HEK293 (cell line): ENCODE data around the gene SCLT1.

Experiments used
- CTCF ChIA-PET: fragments of 350-600 bp; formaldehyde crosslinking; extraction: SDS; loops from one replicate; lab custom pipeline; 2021; ENCODE audit warnings: antibody characterized with exemption; lab: Yijun Ruan, JAX
- POLR2A ChIA-PET: fragments of 300-600 bp; formaldehyde crosslinking; extraction: SDS; loops from one replicate; lab custom pipeline; 2020; ENCODE audit warnings: antibody characterized with exemption, inconsistent platforms; lab: Yijun Ruan, JAX
- H3K27ac ChIP-seq: fragments of 200-500 bp; sonication (Bioruptor generic); 2 replicates; pipeline ENCODE4 v1.5.1; 2014; ENCODE audit warnings: low read depth, low read length, control low read depth, inconsistent platforms; ENCODE audit errors: extremely low read depth
- H3K36me3 ChIP-seq, 2 experiments: fragments of 200-500 bp in 1 of 2; sonication (Bioruptor generic) in 1 of 2; 1 replicate in 1 of 2; 2 replicates in 1 of 2; pipeline ENCODE4 v1.5.1; 2014 to 2017; ENCODE audit warnings: inconsistent platforms in 2 of 2, low read length in 2 of 2; ENCODE audit not compliant: control insufficient read depth in 2 of 2, insufficient read depth in 1 of 2
- H3K4me1 ChIP-seq: fragments of 200-500 bp; sonication (Bioruptor generic); 2 replicates; pipeline ENCODE4 v1.5.1; 2014; ENCODE audit warnings: mild to moderate bottlenecking, low read length, inconsistent platforms; ENCODE audit not compliant: control insufficient read depth, insufficient read depth
- H3K4me3 ChIP-seq: 2 replicates; pipeline ENCODE4 v1.5.1; 2011; ENCODE audit warnings: low read depth, mild to moderate bottlenecking, control low read depth, low read length, moderate library complexity
- H3K9me3 ChIP-seq: fragments of 200-500 bp; sonication (Bioruptor generic); 2 replicates; pipeline ENCODE4 v1.5.1; 2014; ENCODE audit warnings: low read depth, low read length, inconsistent platforms; ENCODE audit not compliant: control insufficient read depth, insufficient read depth
- FEZF1 ChIP-seq: fragments of 450-650 bp; formaldehyde crosslinking; IDR thresholded peaks from 2 replicates; pipeline ENCODE4 v1.5.1; 2016; ENCODE audit warnings: missing biosample characterization, missing genetic modification characterization
- HOXC10 ChIP-seq: sonication (generic); formaldehyde crosslinking; IDR thresholded peaks from 2 replicates; pipeline ENCODE4 v1.8.1; 2023; ENCODE audit warnings: mild to moderate bottlenecking, missing genetic modification reagents
- KLF8 ChIP-seq: fragments of 450-650 bp; formaldehyde crosslinking; IDR thresholded peaks from 2 replicates; pipeline ENCODE4 v1.5.1; 2016; ENCODE audit warnings: missing biosample characterization, missing genetic modification characterization
- SCRT1 ChIP-seq: fragments of 450-650 bp; formaldehyde crosslinking; IDR thresholded peaks from 2 replicates; pipeline ENCODE4 v1.5.1; 2016; ENCODE audit warnings: missing biosample characterization, missing genetic modification characterization, borderline replicate concordance
- SCRT2 ChIP-seq: fragments of 450-650 bp; formaldehyde crosslinking; IDR thresholded peaks from 2 replicates; pipeline ENCODE4 v1.5.1; 2016; ENCODE audit warnings: missing biosample characterization, missing genetic modification characterization
- SETDB1 ChIP-seq: IDR thresholded peaks from one replicate; pipeline ENCODE4 v1.6.1; 2017; ENCODE audit warnings: mild to moderate bottlenecking, low read length, moderate library complexity, mixed read lengths; ENCODE audit not compliant: insufficient read length
- ZIC2 ChIP-seq: fragments of 450-650 bp; formaldehyde crosslinking; IDR thresholded peaks from 2 replicates; pipeline ENCODE4 v1.5.1; 2016; ENCODE audit warnings: missing biosample characterization, missing genetic modification characterization
- ZNF132 ChIP-seq: fragments of 450-650 bp; formaldehyde crosslinking; IDR thresholded peaks from 2 replicates; pipeline ENCODE4 v1.5.1; 2017; ENCODE audit warnings: missing biosample characterization, missing genetic modification characterization, borderline replicate concordance
- ZNF155 ChIP-seq: fragments of 450-650 bp; formaldehyde crosslinking; IDR thresholded peaks from 2 replicates; pipeline ENCODE4 v1.5.1; 2016; ENCODE audit warnings: missing biosample characterization, missing genetic modification characterization
- ZNF335 ChIP-seq: fragments of 450-650 bp; formaldehyde crosslinking; conservative IDR thresholded peaks from 2 replicates; pipeline ENCODE4 v1.5.1; 2016; ENCODE audit warnings: missing biosample characterization, missing genetic modification characterization
- ZNF354C ChIP-seq: fragments of 450-650 bp; formaldehyde crosslinking; IDR thresholded peaks from 2 replicates; pipeline ENCODE4 v1.5.1; 2016; ENCODE audit warnings: missing biosample characterization, missing genetic modification characterization, low read depth, borderline replicate concordance
- ZNF48 ChIP-seq: fragments of 450-650 bp; formaldehyde crosslinking; IDR thresholded peaks from 2 replicates; pipeline ENCODE4 v1.5.1; 2016; ENCODE audit warnings: missing biosample characterization, missing genetic modification characterization
- ZNF555 ChIP-seq: fragments of 450-650 bp; formaldehyde crosslinking; conservative IDR thresholded peaks from 2 replicates; pipeline ENCODE4 v1.5.1; 2017; ENCODE audit warnings: missing biosample characterization, mild to moderate bottlenecking, missing genetic modification characterization, inconsistent platforms
- ZNF560 ChIP-seq: fragments of 450-650 bp; formaldehyde crosslinking; IDR thresholded peaks from 2 replicates; pipeline ENCODE4 v1.5.1; 2017; ENCODE audit warnings: missing biosample characterization, missing genetic modification characterization, borderline replicate concordance
- ZNF629 ChIP-seq: fragments of 450-650 bp; formaldehyde crosslinking; IDR thresholded peaks from 2 replicates; pipeline ENCODE4 v1.5.1; 2017; ENCODE audit warnings: missing biosample characterization, missing genetic modification characterization
- ZNF658 ChIP-seq: fragments of 450-650 bp; formaldehyde crosslinking; IDR thresholded peaks from 2 replicates; pipeline ENCODE4; 2016; ENCODE audit warnings: missing biosample characterization, missing genetic modification characterization
- TF ChIP-seq, protein P1 (sequence below): fragments of 450-650 bp; formaldehyde crosslinking; conservative IDR thresholded peaks from 2 replicates; pipeline ENCODE4 v1.5.1; 2016; ENCODE audit warnings: low read depth, missing biosample characterization, missing genetic modification characterization
- TF ChIP-seq, protein P2 (sequence below): sonication (generic); formaldehyde crosslinking; IDR thresholded peaks from 2 replicates; pipeline ENCODE4 v1.8.1; 2022; ENCODE audit warnings: mild to moderate bottlenecking, moderate library complexity, missing genetic modification reagents
- TF ChIP-seq, protein P3 (sequence below): fragments of 450-650 bp; formaldehyde crosslinking; optimal IDR thresholded peaks from 2 replicates; pipeline ENCODE3; 2016; ENCODE audit warnings: missing biosample characterization, mild to moderate bottlenecking, missing genetic modification characterization
- TF ChIP-seq, protein P4 (sequence below): IDR thresholded peaks from 2 replicates; pipeline ENCODE4 v1.6.1; 2011; ENCODE audit warnings: mild to moderate bottlenecking, low read depth, low read length, borderline replicate concordance
- TF ChIP-seq, protein P5 (sequence below): fragments of 450-650 bp; formaldehyde crosslinking; IDR thresholded peaks from 2 replicates; pipeline ENCODE4 v1.5.1; 2017; ENCODE audit warnings: missing biosample characterization, missing genetic modification characterization

Gene SCLT1

DNA sequence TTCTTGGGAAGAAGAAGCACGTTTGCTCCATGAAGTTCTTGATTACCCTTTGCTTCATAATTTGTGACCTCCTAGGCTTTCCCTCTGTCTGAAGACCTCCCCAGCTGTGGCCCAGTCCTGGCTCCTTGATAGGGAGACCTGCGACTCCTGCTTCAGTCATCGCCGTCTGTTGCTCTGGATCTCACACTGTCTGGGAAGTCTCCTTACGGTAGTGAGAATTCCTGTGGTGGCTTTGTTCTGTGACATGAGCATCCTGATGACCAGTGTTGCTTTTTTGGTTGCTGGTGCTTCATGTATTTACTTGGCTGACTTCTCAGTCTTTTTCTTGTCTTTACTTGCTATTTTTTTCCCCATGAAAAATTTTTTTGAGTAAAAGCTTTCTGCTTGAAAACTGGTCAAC is 239.6 kb downstream of the SCLT1 start (continued):
- TF ChIP-seq, protein P1, sequence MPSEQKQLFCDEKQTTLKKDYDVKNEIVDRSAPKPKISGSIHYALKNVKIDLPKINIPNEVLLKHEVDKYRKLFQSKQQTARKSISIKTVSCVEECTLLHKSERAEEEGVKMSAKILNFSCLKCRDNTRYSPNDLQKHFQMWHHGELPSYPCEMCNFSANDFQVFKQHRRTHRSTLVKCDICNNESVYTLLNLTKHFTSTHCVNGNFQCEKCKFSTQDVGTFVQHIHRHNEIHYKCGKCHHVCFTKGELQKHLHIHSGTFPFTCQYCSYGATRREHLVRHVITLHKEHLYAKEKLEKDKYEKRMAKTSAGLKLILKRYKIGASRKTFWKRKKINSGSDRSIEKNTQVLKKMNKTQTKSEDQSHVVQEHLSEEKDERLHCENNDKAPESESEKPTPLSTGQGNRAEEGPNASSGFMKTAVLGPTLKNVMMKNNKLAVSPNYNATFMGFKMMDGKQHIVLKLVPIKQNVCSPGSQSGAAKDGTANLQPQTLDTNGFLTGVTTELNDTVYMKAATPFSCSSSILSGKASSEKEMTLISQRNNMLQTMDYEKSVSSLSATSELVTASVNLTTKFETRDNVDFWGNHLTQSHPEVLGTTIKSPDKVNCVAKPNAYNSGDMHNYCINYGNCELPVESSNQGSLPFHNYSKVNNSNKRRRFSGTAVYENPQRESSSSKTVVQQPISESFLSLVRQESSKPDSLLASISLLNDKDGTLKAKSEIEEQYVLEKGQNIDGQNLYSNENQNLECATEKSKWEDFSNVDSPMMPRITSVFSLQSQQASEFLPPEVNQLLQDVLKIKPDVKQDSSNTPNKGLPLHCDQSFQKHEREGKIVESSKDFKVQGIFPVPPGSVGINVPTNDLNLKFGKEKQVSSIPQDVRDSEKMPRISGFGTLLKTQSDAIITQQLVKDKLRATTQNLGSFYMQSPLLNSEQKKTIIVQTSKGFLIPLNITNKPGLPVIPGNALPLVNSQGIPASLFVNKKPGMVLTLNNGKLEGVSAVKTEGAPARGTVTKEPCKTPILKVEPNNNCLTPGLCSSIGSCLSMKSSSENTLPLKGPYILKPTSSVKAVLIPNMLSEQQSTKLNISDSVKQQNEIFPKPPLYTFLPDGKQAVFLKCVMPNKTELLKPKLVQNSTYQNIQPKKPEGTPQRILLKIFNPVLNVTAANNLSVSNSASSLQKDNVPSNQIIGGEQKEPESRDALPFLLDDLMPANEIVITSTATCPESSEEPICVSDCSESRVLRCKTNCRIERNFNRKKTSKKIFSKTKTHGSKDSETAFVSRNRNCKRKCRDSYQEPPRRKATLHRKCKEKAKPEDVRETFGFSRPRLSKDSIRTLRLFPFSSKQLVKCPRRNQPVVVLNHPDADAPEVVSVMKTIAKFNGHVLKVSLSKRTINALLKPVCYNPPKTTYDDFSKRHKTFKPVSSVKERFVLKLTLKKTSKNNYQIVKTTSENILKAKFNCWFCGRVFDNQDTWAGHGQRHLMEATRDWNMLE (tag by site-specific recombination), result no peak
- TF ChIP-seq ZNF335 (tag by site-specific recombination), result no peak

DNA sequence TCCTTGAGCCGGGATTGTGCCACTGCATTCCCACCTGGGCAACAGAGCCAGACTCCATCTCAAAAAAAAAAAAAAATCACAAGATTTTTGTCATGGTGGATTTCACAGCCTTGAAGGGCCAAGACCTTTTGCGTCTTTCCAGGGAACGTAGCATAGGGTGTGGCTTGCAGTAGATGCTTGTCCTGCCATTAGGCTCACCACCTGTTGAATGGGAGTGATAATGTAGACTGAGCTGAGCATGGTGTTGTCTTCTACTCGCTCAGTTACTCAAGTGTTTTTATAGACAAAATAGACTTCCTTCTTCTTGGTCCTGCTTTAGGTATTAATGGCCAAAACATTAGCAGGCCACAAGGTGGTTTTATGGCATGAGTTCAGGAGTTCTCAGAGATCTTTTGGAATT is 243.1 kb downstream of the SCLT1 start:
- H3K27ac ChIP-seq, result no peak overlapping the region
- no peaks in the 10 kb centered on the region for H3K4me1 ChIP-seq
- TF ChIP-seq SCRT1 (peak; percentile 71; the same call in 1 of the 2 replicates), ZNF555 (tag by site-specific recombination) (no peak), ZNF155 (tag by site-specific recombination) (no peak), SCRT2 (peak; percentile 72), SETDB1 (no peak)
- no peak overlapping the region for H3K4me3 ChIP-seq
- ChIA-PET CTCF (no interaction called here), POLR2A (no interaction called here)
- no peaks in the 10 kb centered on the region for H3K9me3 ChIP-seq
- H3K36me3 ChIP-seq, result peaks cover 0 to 96% of the 10 kb centered on the region in 2 experiments

DNA sequence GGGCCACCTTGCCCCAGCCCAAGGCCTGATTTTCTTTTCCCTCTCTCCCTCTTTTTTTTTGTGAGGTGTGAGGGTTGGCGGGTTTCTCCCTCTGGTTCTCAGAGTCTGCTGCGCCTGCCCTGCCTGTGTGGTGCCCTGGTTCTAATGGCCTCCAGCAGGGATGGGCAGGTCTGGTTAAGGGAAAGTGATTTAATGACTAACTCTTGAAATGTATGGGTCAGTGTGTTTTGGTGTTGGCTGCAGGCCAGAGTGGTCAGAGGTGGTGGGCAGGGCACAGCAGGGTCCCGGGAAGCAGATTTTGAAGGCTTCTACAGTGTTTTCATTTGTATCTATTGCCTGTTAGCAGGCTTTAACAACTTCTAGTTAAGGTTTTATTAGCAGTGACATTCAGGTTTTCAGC is 244.9 kb downstream of the SCLT1 start:
- peaks cover 0 to 96% of the 10 kb centered on the region in 2 experiments for H3K36me3 ChIP-seq
- no peaks in the 10 kb centered on the region for H3K4me1 ChIP-seq
- H3K9me3 ChIP-seq, result no peaks in the 10 kb centered on the region
- peak; percentile 64 for TF ChIP-seq ZIC2
- no peak for TF ChIP-seq ZNF132 (tag by site-specific recombination)
- POLR2A ChIA-PET, result no interaction called here
- CTCF ChIA-PET, result no interaction called here
- H3K4me3 ChIP-seq, result no peak overlapping the region
- no peak overlapping the region for H3K27ac ChIP-seq

DNA sequence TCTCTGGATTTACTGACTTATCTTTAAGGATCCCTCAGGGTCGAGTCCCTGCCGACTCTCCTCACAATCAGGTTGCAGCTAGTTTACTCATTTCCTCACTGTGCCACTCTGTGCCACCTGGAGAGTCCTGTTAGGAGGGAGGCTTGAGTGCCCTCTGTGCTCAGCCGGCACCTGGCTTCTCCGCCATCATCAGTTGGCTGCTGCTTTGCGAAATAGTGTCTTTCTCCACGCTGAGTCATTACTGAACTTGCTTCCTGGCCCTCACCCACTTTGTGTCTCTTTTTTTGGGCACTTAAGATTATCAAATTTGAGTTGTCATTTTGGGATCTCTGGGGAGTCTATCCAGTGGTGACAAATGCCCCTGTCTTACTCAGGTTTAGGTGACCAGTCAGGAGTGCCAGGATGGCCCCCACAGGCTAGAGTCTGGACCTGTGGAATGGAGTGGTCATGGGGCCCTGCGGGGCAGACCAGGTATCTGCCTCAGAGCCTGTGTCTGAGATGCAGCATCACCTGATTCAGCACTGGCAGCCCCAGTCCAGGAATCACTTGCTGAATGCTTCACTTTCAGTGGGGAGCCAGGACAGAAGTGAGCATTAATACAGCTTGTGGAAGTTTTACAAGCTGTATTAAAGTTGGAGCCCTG is 246.1 kb downstream of the SCLT1 start:
- peaks cover 0 to 95% of the 10 kb centered on the region in 2 experiments; a peak in 2 of 3 replicates for H3K36me3 ChIP-seq
- POLR2A ChIA-PET, result no interaction called here
- CTCF ChIA-PET, result no interaction called here
- TF ChIP-seq ZNF658 (tag by site-specific recombination) (no peak), ZNF354C (no peak), FEZF1 (no peak), ZNF629 (no peak), ZNF48 (tag by site-specific recombination) (no peak), KLF8 (tag by site-specific recombination) (no peak), HOXC10 (CRISPR knock-in tag) (no peak), ZNF560 (tag by site-specific recombination) (no peak)
- TF ChIP-seq, protein P2, sequence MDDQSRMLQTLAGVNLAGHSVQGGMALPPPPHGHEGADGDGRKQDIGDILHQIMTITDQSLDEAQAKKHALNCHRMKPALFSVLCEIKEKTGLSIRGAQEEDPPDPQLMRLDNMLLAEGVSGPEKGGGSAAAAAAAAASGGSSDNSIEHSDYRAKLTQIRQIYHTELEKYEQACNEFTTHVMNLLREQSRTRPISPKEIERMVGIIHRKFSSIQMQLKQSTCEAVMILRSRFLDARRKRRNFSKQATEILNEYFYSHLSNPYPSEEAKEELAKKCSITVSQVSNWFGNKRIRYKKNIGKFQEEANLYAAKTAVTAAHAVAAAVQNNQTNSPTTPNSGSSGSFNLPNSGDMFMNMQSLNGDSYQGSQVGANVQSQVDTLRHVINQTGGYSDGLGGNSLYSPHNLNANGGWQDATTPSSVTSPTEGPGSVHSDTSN (CRISPR knock-in tag), result no peak
- TF ChIP-seq, protein P3, sequence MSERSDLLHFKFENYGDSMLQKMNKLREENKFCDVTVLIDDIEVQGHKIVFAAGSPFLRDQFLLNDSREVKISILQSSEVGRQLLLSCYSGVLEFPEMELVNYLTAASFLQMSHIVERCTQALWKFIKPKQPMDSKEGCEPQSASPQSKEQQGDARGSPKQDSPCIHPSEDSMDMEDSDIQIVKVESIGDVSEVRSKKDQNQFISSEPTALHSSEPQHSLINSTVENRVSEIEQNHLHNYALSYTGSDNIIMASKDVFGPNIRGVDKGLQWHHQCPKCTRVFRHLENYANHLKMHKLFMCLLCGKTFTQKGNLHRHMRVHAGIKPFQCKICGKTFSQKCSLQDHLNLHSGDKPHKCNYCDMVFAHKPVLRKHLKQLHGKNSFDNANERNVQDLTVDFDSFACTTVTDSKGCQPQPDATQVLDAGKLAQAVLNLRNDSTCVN (tag by site-specific recombination), result no peak
- TF ChIP-seq, protein P4, sequence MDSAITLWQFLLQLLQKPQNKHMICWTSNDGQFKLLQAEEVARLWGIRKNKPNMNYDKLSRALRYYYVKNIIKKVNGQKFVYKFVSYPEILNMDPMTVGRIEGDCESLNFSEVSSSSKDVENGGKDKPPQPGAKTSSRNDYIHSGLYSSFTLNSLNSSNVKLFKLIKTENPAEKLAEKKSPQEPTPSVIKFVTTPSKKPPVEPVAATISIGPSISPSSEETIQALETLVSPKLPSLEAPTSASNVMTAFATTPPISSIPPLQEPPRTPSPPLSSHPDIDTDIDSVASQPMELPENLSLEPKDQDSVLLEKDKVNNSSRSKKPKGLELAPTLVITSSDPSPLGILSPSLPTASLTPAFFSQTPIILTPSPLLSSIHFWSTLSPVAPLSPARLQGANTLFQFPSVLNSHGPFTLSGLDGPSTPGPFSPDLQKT, result no peak
- TF ChIP-seq, protein P5, sequence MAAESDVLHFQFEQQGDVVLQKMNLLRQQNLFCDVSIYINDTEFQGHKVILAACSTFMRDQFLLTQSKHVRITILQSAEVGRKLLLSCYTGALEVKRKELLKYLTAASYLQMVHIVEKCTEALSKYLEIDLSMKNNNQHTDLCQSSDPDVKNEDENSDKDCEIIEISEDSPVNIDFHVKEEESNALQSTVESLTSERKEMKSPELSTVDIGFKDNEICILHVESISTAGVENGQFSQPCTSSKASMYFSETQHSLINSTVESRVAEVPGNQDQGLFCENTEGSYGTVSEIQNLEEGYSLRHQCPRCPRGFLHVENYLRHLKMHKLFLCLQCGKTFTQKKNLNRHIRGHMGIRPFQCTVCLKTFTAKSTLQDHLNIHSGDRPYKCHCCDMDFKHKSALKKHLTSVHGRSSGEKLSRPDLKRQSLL (tag by site-specific recombination), result no peak

More for the DNA sequence above, 246.1 kb downstream of the SCLT1 start:
- Histone ChIP-seq H3K4me1 (no peaks in the 10 kb centered on the region), H3K4me3 (no peak overlapping the region), H3K27ac (no peak overlapping the region), H3K9me3 (no peaks in the 10 kb centered on the region)
